ENCODE data around the gene C16orf95. TPM values are rescaled to one million over a fixed set of nuclear protein-coding genes. Genes with fewer than 3 reads are reported as not detected.

C16orf95 gene
- total and polyA plus RNA-seq, 12 donors, result 1.7 to 5.1 (median 3.7) TPM

- Histone ChIP-seq H3K4me1 (peaks cover 0 to 5% (median 0%) of the 10 kb centered on the region in 9 donors), H3K4me3 (no peak overlapping the region), H3K9me3 (no peaks in the 10 kb centered on the region), H3K27me3 (no peaks in the 10 kb centered on the region), H3K36me3 (peaks cover 0 to 90% (median 60%) of the 10 kb centered on the region in 9 donors), H3K27ac (no peak overlapping the region)
- TF ChIP-seq CTCF (IDR thresholded peaks at IDR 0.05), result no peak
- intact Hi-C loops (cut with DNase I), result no loop called here
- WGBS, 2 donors, result 89 to 93% methylated on average over 19 of the region's 19 CpGs
- no peak for ATAC-seq
- DNase-seq, result no peak
Observed at GRCh38 chr16:87335625-87336433, 18.6 kb upstream of the C16orf95 start.

- Histone ChIP-seq H3K27ac (no peak overlapping the region), H3K9me3 (no peaks in the 10 kb centered on the region), H3K4me1 (peaks cover 0 to 5% (median 0%) of the 10 kb centered on the region in 9 donors), H3K36me3 (peaks cover 0 to 91% (median 63%) of the 10 kb centered on the region in 9 donors), H3K4me3 (no peak overlapping the region), H3K27me3 (no peaks in the 10 kb centered on the region)
- peak in 1 of 2 donors; percentile 6 for DNase-seq
- intact Hi-C loops (cut with DNase I), result no loop called here
- TF ChIP-seq CTCF (IDR thresholded peaks at IDR 0.05), result no peak
- ATAC-seq, result no peak
- 93 to 94% methylated on average over 29 of the region's 29 CpGs for WGBS, 2 donors
Observed at GRCh38 chr16:87334651-87335624, 17.7 kb upstream of the C16orf95 start.

GRCh38 chr16:87333581-87334331 lies 16.6 kb upstream of the C16orf95 start:
- intact Hi-C loops (cut with DNase I), result no loop called here
- no peak overlapping the region for H3K4me3 ChIP-seq
- DNase-seq (peak in 1 of 2 donors; percentile 10), ATAC-seq (peak in 2 of 8 donors; percentile 3 to 14)
- no peak for TF ChIP-seq CTCF (IDR thresholded peaks at IDR 0.05)
- H3K4me1 ChIP-seq, result peaks cover 0 to 7% (median 0%) of the 10 kb centered on the region in 9 donors
- H3K27me3 ChIP-seq, result no peaks in the 10 kb centered on the region
- H3K9me3 ChIP-seq, result no peaks in the 10 kb centered on the region
- peaks cover 0 to 90% (median 53%) of the 10 kb centered on the region in 9 donors for H3K36me3 ChIP-seq
- no peak overlapping the region for H3K27ac ChIP-seq
- WGBS, 2 donors, result 95% methylated on average over 40 to 41 of the region's 41 CpGs

Data from heart right ventricle (tissue), 16 donors.